SHP77 treated with DMSO at 0.1 percent for 48 hours (cell line): Measurements from ENCODE around the gene RAB22A.

Experiments
- DNase-seq: peaks from one replicate; lab custom pipeline; 2025; lab: John Stamatoyannopoulos, UW

RAB22A gene

GRCh38 chr20:58309591-58310290, at the start of gene RAB22A:
Gene RAB22A (plus strand): TSS chr20:58309715. CDS start chr20:58309977, 262 bp downstream.
- DNase-seq = no peak

GRCh38 chr20:58260006-58260405, 49.5 kb upstream of the RAB22A start:
- no peak for DNase-seq

GRCh38 chr20:58261660-58262059, 47.9 kb upstream of the RAB22A start:
- no peak for DNase-seq

- DNase-seq = no peak
These were observed 45.2 kb upstream of the RAB22A start for GRCh38 chr20:58264271-58264670.

- no peak for DNase-seq
These were observed 41.9 kb upstream of the RAB22A start for GRCh38 chr20:58267389-58268215.

GRCh38 chr20:58268421-58268821, 41.1 kb upstream of the RAB22A start:
- no peak for DNase-seq

- no peak for DNase-seq
These were observed 40.4 kb upstream of the RAB22A start for GRCh38 chr20:58268936-58269619.

GRCh38 chr20:58271606-58272351, 37.7 kb upstream of the RAB22A start:
- DNase-seq = no peak

GRCh38 chr20:58274384-58274783, 35.1 kb upstream of the RAB22A start:
- no peak for DNase-seq

- no peak for DNase-seq
These were observed 32.4 kb upstream of the RAB22A start for GRCh38 chr20:58277107-58277506.

- DNase-seq = no peak
These were observed 31.7 kb upstream of the RAB22A start for GRCh38 chr20:58277578-58278472.

- no peak for DNase-seq
These were observed 22.8 kb upstream of the RAB22A start for GRCh38 chr20:58286729-58287128.

GRCh38 chr20:58287638-58288037, 21.9 kb upstream of the RAB22A start:
- DNase-seq = no peak

- DNase-seq = no peak
These were observed 20.4 kb upstream of the RAB22A start for GRCh38 chr20:58289143-58289542.

- peak; percentile 44 for DNase-seq
These were observed 16.1 kb upstream of the RAB22A start for GRCh38 chr20:58293453-58293852.

GRCh38 chr20:58294497-58295455, 14.7 kb upstream of the RAB22A start:
- no peak for DNase-seq

- no peak for DNase-seq
These were observed 13.3 kb upstream of the RAB22A start for GRCh38 chr20:58296051-58296837.

- no peak for DNase-seq
These were observed 12.1 kb upstream of the RAB22A start for GRCh38 chr20:58297394-58297793.

GRCh38 chr20:58300321-58300720, 9.2 kb upstream of the RAB22A start:
- DNase-seq = no peak
